ENCODE results near the gene TIMM22.
"Not testable (repeated sequence)": the region's sequence is repeated elsewhere in the genome, so short reads cannot be mapped to it uniquely, and the experiment has no call there.

Gene TIMM22

GRCh38 chr17:996554-997344 is at the start of gene TIMM22:
TSS of gene TIMM22 (plus strand) at chr17:997129. CDS start at chr17:997143, 14 bp downstream.
- H3K4me1 ChIP-seq (ENCODE audit: control insufficient read depth, insufficient read depth, low read length), result peaks cover 35% of the 10 kb centered on the region
- peak within 1 kb of the TSS; percentile 80 for H3K27ac ChIP-seq (ENCODE audit: low read length)
- H3K9me3 ChIP-seq (ENCODE audit: control insufficient read depth in 2 of 2, low read length in 2 of 2), result no peaks in the 10 kb centered on the region
- peaks cover 0 to 11% of the 10 kb centered on the region in 2 donors for H3K36me3 ChIP-seq (ENCODE audit: control insufficient read depth in 2 of 2, insufficient read depth in 2 of 2, low read length in 2 of 2)
- H3K9ac ChIP-seq (ENCODE audit: low read length in 2 of 2), result peak within 1 kb of the TSS; percentile 78 to 97
- H3K4me3 ChIP-seq (ENCODE audit: low read length in 2 of 2), result peak within 1 kb of the TSS; percentile 85 to 99
- no peaks in the 10 kb centered on the region for H3K27me3 ChIP-seq (ENCODE audit: control insufficient read depth in 1 of 2, insufficient read depth in 2 of 2, low read length in 2 of 2)

- Histone ChIP-seq H3K27ac (ENCODE audit: low read length) (peak overlapping the region; percentile 41), H3K4me3 (ENCODE audit: low read length in 2 of 2) (no peak overlapping the region), H3K4me1 (ENCODE audit: control insufficient read depth, insufficient read depth, low read length) (peaks cover 33% of the 10 kb centered on the region), H3K9ac (ENCODE audit: low read length in 2 of 2) (peak overlapping the region; percentile 13 to 57), H3K9me3 (ENCODE audit: control insufficient read depth in 2 of 2, low read length in 2 of 2) (no peaks in the 10 kb centered on the region), H3K36me3 (ENCODE audit: control insufficient read depth in 2 of 2, insufficient read depth in 2 of 2, low read length in 2 of 2) (peaks cover 0 to 3% of the 10 kb centered on the region in 2 donors), H3K27me3 (ENCODE audit: control insufficient read depth in 1 of 2, insufficient read depth in 2 of 2, low read length in 2 of 2) (no peaks in the 10 kb centered on the region)
Measured at GRCh38 chr17:948284-948852, 48.6 kb upstream of the TIMM22 start.

GRCh38 chr17:949623-950303 is 47.2 kb upstream of the TIMM22 start:
- Histone ChIP-seq H3K36me3 (ENCODE audit: control insufficient read depth in 2 of 2, insufficient read depth in 2 of 2, low read length in 2 of 2) (peaks cover 0 to 3% of the 10 kb centered on the region in 2 donors), H3K9ac (ENCODE audit: low read length in 2 of 2) (peak overlapping the region; percentile 51 to 57), H3K27ac (ENCODE audit: low read length) (peak overlapping the region; percentile 90), H3K9me3 (ENCODE audit: control insufficient read depth in 2 of 2, low read length in 2 of 2) (no peaks in the 10 kb centered on the region), H3K27me3 (ENCODE audit: control insufficient read depth in 1 of 2, insufficient read depth in 2 of 2, low read length in 2 of 2) (no peaks in the 10 kb centered on the region), H3K4me1 (ENCODE audit: control insufficient read depth, insufficient read depth, low read length) (peaks cover 32% of the 10 kb centered on the region), H3K4me3 (ENCODE audit: low read length in 2 of 2) (peak overlapping the region; percentile 22 to 40)

- no peaks in the 10 kb centered on the region for H3K27me3 ChIP-seq (ENCODE audit: control insufficient read depth in 1 of 2, insufficient read depth in 2 of 2, low read length in 2 of 2)
- peak overlapping the region; percentile 90 for H3K27ac ChIP-seq (ENCODE audit: low read length)
- peak overlapping the region in 1 of 2 donors; percentile 49 for H3K4me3 ChIP-seq (ENCODE audit: low read length in 2 of 2)
- H3K9me3 ChIP-seq (ENCODE audit: control insufficient read depth in 2 of 2, low read length in 2 of 2), result no peaks in the 10 kb centered on the region
- H3K9ac ChIP-seq (ENCODE audit: low read length in 2 of 2), result peak overlapping the region; percentile 64
- H3K36me3 ChIP-seq (ENCODE audit: control insufficient read depth in 2 of 2, insufficient read depth in 2 of 2, low read length in 2 of 2), result peaks cover 0 to 3% of the 10 kb centered on the region in 2 donors
- H3K4me1 ChIP-seq (ENCODE audit: control insufficient read depth, insufficient read depth, low read length), result peaks cover 32% of the 10 kb centered on the region
Measured at GRCh38 chr17:951325-952132, 45.4 kb upstream of the TIMM22 start.

- not testable (repeated sequence) for H3K9me3 ChIP-seq (ENCODE audit: control insufficient read depth in 2 of 2, low read length in 2 of 2); H3K4me3 ChIP-seq (ENCODE audit: low read length in 2 of 2); H3K9ac ChIP-seq (ENCODE audit: low read length in 2 of 2); H3K27me3 ChIP-seq (ENCODE audit: control insufficient read depth in 1 of 2, insufficient read depth in 2 of 2, low read length in 2 of 2); H3K36me3 ChIP-seq (ENCODE audit: control insufficient read depth in 2 of 2, insufficient read depth in 2 of 2, low read length in 2 of 2)
- Histone ChIP-seq H3K4me1 (ENCODE audit: control insufficient read depth, insufficient read depth, low read length) (peaks cover 36% of the 10 kb centered on the region), H3K27ac (ENCODE audit: low read length) (peak overlapping the region; percentile 90)
Measured at GRCh38 chr17:952592-952991, 44.3 kb upstream of the TIMM22 start.

- Histone ChIP-seq H3K9ac (ENCODE audit: low read length in 2 of 2) (no peak overlapping the region), H3K4me3 (ENCODE audit: low read length in 2 of 2) (no peak overlapping the region), H3K36me3 (ENCODE audit: control insufficient read depth in 2 of 2, insufficient read depth in 2 of 2, low read length in 2 of 2) (no peaks in the 10 kb centered on the region), H3K27me3 (ENCODE audit: control insufficient read depth in 1 of 2, insufficient read depth in 2 of 2, low read length in 2 of 2) (no peaks in the 10 kb centered on the region), H3K27ac (ENCODE audit: low read length) (peak overlapping the region; percentile 84), H3K4me1 (ENCODE audit: control insufficient read depth, insufficient read depth, low read length) (peaks cover 45% of the 10 kb centered on the region), H3K9me3 (ENCODE audit: control insufficient read depth in 2 of 2, low read length in 2 of 2) (no peaks in the 10 kb centered on the region)
Measured at GRCh38 chr17:953767-954166, 43.2 kb upstream of the TIMM22 start.

GRCh38 chr17:954431-955164 is 42.3 kb upstream of the TIMM22 start:
- Histone ChIP-seq H3K27me3 (ENCODE audit: control insufficient read depth in 1 of 2, insufficient read depth in 2 of 2, low read length in 2 of 2) (no peaks in the 10 kb centered on the region), H3K27ac (ENCODE audit: low read length) (peak overlapping the region; percentile 84), H3K4me3 (ENCODE audit: low read length in 2 of 2) (no peak overlapping the region), H3K9ac (ENCODE audit: low read length in 2 of 2) (peak overlapping the region; percentile 36 to 42), H3K36me3 (ENCODE audit: control insufficient read depth in 2 of 2, insufficient read depth in 2 of 2, low read length in 2 of 2) (no peaks in the 10 kb centered on the region), H3K4me1 (ENCODE audit: control insufficient read depth, insufficient read depth, low read length) (peaks cover 47% of the 10 kb centered on the region), H3K9me3 (ENCODE audit: control insufficient read depth in 2 of 2, low read length in 2 of 2) (no peaks in the 10 kb centered on the region)

GRCh38 chr17:956905-957304 is 40.0 kb upstream of the TIMM22 start:
- H3K4me3 ChIP-seq (ENCODE audit: low read length in 2 of 2), result no peak overlapping the region
- peak overlapping the region; percentile 66 for H3K27ac ChIP-seq (ENCODE audit: low read length)
- no peaks in the 10 kb centered on the region for H3K36me3 ChIP-seq (ENCODE audit: control insufficient read depth in 2 of 2, insufficient read depth in 2 of 2, low read length in 2 of 2)
- peaks cover 34% of the 10 kb centered on the region for H3K4me1 ChIP-seq (ENCODE audit: control insufficient read depth, insufficient read depth, low read length)
- H3K27me3 ChIP-seq (ENCODE audit: control insufficient read depth in 1 of 2, insufficient read depth in 2 of 2, low read length in 2 of 2), result no peaks in the 10 kb centered on the region
- no peaks in the 10 kb centered on the region for H3K9me3 ChIP-seq (ENCODE audit: control insufficient read depth in 2 of 2, low read length in 2 of 2)
- no peak overlapping the region for H3K9ac ChIP-seq (ENCODE audit: low read length in 2 of 2)

GRCh38 chr17:957856-958421 is 39.0 kb upstream of the TIMM22 start:
- no peaks in the 10 kb centered on the region for H3K9me3 ChIP-seq (ENCODE audit: control insufficient read depth in 2 of 2, low read length in 2 of 2)
- H3K4me1 ChIP-seq (ENCODE audit: control insufficient read depth, insufficient read depth, low read length), result peaks cover 37% of the 10 kb centered on the region
- no peaks in the 10 kb centered on the region for H3K36me3 ChIP-seq (ENCODE audit: control insufficient read depth in 2 of 2, insufficient read depth in 2 of 2, low read length in 2 of 2)
- H3K27me3 ChIP-seq (ENCODE audit: control insufficient read depth in 1 of 2, insufficient read depth in 2 of 2, low read length in 2 of 2), result no peaks in the 10 kb centered on the region
- peak overlapping the region; percentile 66 for H3K27ac ChIP-seq (ENCODE audit: low read length)
- H3K9ac ChIP-seq (ENCODE audit: low read length in 2 of 2), result no peak overlapping the region
- H3K4me3 ChIP-seq (ENCODE audit: low read length in 2 of 2), result peak overlapping the region in 1 of 2 donors; percentile 22
